ENCODE data around the gene SYNM. TPM values are rescaled to one million over a fixed set of nuclear protein-coding genes. Genes with fewer than 3 reads are reported as not detected.

SYNM gene
- total and polyA plus RNA-seq, 2 experiments from 2014 or later = 0.74 to 3.5 TPM

DNA sequence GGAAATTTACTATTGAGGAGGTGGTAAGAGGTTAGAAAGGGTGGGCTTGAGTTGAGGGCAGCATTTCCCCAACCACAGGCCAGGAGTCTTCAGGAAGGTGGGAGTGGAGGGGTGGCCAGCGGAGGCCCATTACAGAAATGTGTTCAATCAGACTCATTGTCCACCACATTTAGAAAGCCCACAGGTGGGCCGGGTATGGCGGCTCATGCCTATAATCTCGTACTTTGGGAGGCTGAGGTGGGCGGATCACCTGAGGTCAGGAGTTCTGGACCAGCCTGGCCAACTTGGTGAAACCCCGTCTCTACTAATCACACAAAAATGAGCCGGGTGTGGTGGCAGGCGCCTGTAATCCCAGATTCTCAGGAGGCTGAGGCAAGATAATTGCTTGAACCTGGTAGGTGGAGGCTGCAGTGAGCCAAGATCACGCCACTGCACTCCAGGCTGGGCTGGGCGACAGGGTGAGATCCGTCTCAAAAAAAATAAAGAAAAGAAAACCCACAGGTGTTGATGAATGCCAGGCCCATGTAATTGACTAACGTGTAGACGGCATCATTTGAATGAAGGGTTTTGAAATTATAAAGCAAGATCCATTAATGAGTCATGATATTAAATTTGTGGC lies 12.2 kb upstream of the SYNM start (continued):
- TF ChIP-seq, protein P1, sequence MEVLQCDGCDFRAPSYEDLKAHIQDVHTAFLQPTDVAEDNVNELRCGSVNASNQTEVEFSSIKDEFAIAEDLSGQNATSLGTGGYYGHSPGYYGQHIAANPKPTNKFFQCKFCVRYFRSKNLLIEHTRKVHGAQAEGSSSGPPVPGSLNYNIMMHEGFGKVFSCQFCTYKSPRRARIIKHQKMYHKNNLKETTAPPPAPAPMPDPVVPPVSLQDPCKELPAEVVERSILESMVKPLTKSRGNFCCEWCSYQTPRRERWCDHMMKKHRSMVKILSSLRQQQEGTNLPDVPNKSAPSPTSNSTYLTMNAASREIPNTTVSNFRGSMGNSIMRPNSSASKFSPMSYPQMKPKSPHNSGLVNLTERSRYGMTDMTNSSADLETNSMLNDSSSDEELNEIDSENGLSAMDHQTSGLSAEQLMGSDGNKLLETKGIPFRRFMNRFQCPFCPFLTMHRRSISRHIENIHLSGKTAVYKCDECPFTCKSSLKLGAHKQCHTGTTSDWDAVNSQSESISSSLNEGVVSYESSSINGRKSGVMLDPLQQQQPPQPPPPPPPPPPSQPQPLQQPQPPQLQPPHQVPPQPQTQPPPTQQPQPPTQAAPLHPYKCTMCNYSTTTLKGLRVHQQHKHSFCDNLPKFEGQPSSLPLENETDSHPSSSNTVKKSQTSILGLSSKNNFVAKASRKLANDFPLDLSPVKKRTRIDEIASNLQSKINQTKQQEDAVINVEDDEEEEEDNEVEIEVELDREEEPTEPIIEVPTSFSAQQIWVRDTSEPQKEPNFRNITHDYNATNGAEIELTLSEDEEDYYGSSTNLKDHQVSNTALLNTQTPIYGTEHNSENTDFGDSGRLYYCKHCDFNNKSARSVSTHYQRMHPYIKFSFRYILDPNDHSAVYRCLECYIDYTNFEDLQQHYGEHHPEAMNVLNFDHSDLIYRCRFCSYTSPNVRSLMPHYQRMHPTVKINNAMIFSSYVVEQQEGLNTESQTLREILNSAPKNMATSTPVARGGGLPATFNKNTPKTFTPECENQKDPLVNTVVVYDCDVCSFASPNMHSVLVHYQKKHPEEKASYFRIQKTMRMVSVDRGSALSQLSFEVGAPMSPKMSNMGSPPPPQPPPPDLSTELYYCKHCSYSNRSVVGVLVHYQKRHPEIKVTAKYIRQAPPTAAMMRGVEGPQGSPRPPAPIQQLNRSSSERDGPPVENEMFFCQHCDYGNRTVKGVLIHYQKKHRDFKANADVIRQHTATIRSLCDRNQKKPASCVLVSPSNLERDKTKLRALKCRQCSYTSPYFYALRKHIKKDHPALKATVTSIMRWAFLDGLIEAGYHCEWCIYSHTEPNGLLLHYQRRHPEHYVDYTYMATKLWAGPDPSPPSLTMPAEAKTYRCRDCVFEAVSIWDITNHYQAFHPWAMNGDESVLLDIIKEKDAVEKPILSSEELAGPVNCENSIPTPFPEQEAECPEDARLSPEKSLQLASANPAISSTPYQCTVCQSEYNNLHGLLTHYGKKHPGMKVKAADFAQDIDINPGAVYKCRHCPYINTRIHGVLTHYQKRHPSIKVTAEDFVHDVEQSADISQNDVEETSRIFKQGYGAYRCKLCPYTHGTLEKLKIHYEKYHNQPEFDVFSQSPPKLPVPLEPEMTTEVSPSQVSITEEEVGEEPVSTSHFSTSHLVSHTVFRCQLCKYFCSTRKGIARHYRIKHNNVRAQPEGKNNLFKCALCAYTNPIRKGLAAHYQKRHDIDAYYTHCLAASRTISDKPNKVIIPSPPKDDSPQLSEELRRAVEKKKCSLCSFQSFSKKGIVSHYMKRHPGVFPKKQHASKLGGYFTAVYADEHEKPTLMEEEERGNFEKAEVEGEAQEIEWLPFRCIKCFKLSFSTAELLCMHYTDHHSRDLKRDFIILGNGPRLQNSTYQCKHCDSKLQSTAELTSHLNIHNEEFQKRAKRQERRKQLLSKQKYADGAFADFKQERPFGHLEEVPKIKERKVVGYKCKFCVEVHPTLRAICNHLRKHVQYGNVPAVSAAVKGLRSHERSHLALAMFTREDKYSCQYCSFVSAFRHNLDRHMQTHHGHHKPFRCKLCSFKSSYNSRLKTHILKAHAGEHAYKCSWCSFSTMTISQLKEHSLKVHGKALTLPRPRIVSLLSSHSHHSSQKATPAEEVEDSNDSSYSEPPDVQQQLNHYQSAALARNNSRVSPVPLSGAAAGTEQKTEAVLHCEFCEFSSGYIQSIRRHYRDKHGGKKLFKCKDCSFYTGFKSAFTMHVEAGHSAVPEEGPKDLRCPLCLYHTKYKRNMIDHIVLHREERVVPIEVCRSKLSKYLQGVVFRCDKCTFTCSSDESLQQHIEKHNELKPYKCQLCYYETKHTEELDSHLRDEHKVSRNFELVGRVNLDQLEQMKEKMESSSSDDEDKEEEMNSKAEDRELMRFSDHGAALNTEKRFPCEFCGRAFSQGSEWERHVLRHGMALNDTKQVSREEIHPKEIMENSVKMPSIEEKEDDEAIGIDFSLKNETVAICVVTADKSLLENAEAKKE (CRISPR knock-in tag; IDR thresholded peaks at IDR 0.05) = no peak
- no peak for TF ChIP-seq JUNB (IDR thresholded peaks at IDR 0.05; ENCODE audit: unreplicated experiment)
- TF ChIP-seq STAT1 (IDR thresholded peaks at IDR 0.05; ENCODE audit: unreplicated experiment) = no peak
- no peak for TF ChIP-seq NANOG (IDR thresholded peaks at IDR 0.05; ENCODE audit: borderline replicate concordance)
- TF ChIP-seq, protein P2, sequence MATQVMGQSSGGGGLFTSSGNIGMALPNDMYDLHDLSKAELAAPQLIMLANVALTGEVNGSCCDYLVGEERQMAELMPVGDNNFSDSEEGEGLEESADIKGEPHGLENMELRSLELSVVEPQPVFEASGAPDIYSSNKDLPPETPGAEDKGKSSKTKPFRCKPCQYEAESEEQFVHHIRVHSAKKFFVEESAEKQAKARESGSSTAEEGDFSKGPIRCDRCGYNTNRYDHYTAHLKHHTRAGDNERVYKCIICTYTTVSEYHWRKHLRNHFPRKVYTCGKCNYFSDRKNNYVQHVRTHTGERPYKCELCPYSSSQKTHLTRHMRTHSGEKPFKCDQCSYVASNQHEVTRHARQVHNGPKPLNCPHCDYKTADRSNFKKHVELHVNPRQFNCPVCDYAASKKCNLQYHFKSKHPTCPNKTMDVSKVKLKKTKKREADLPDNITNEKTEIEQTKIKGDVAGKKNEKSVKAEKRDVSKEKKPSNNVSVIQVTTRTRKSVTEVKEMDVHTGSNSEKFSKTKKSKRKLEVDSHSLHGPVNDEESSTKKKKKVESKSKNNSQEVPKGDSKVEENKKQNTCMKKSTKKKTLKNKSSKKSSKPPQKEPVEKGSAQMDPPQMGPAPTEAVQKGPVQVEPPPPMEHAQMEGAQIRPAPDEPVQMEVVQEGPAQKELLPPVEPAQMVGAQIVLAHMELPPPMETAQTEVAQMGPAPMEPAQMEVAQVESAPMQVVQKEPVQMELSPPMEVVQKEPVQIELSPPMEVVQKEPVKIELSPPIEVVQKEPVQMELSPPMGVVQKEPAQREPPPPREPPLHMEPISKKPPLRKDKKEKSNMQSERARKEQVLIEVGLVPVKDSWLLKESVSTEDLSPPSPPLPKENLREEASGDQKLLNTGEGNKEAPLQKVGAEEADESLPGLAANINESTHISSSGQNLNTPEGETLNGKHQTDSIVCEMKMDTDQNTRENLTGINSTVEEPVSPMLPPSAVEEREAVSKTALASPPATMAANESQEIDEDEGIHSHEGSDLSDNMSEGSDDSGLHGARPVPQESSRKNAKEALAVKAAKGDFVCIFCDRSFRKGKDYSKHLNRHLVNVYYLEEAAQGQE (IDR thresholded peaks at IDR 0.05; ENCODE audit: unreplicated experiment) = no peak
- no peak for TF ChIP-seq POLR2AphosphoS5 (IDR thresholded peaks at IDR 0.05; ENCODE audit: low read depth)
- TF ChIP-seq ZNF114 (CRISPR knock-in tag; IDR thresholded peaks at IDR 0.05) = no peak
